IMR-90 (cell line): ENCODE measurements around the gene CFAP61.

Experiments used
- BHLHE40 ChIP-seq: fragments of 150-350 bp; IDR thresholded peaks from 2 replicates; pipeline ENCODE4 v1.6.1; 2016; ENCODE audit warnings: mild to moderate bottlenecking, low read depth, low read length
- CEBPB ChIP-seq: IDR thresholded peaks from 2 replicates; pipeline ENCODE4 v1.6.1; 2012; ENCODE audit warnings: low read depth, low read length, improper control_type of control experiment
- CHD1 ChIP-seq: IDR thresholded peaks from 2 replicates; pipeline ENCODE4 v1.6.1; 2012; ENCODE audit warnings: low read depth, low read length, improper control_type of control experiment
- FOS ChIP-seq: fragments of 150-350 bp; IDR thresholded peaks from 2 replicates; pipeline ENCODE4 v1.6.1; 2016; ENCODE audit warnings: low read depth, low read length
- MAZ ChIP-seq: IDR thresholded peaks from 2 replicates; pipeline ENCODE4 v1.6.1; 2012; ENCODE audit warnings: low read depth, mild to moderate bottlenecking, low read length, improper control_type of control experiment, moderate library complexity, borderline replicate concordance
- MXI1 ChIP-seq: IDR thresholded peaks from 2 replicates; pipeline ENCODE4 v1.6.1; 2012; ENCODE audit warnings: low read depth, mild to moderate bottlenecking, low read length, moderate library complexity, borderline replicate concordance
- NFE2L2 ChIP-seq: fragments of 150-350 bp; IDR thresholded peaks from 2 replicates; pipeline ENCODE4 v1.6.1; 2016; ENCODE audit warnings: low read depth, mild to moderate bottlenecking, low read length
- POLR2A ChIP-seq: IDR thresholded peaks from 2 replicates; pipeline ENCODE4 v1.6.1; 2012; ENCODE audit warnings: mild to moderate bottlenecking, low read depth, low read length
- RAD21 ChIP-seq: IDR thresholded peaks from 2 replicates; pipeline ENCODE4 v1.6.1; 2012; ENCODE audit warnings: low read length, improper control_type of control experiment
- RCOR1 ChIP-seq: IDR thresholded peaks from 2 replicates; pipeline ENCODE4 v1.6.1; 2012; ENCODE audit warnings: mild to moderate bottlenecking, low read length, improper control_type of control experiment; ENCODE audit not compliant: insufficient replicate concordance
- RFX5 ChIP-seq: IDR thresholded peaks from 2 replicates; pipeline ENCODE4 v1.8.0; 2012; ENCODE audit warnings: low read depth, mild to moderate bottlenecking, low read length, moderate library complexity
- SMC3 ChIP-seq: fragments of 150-350 bp; IDR thresholded peaks from 2 replicates; pipeline ENCODE4 v1.6.1; 2016; ENCODE audit warnings: low read depth, mild to moderate bottlenecking, antibody characterized with exemption, low read length, moderate library complexity
- TF ChIP-seq, protein P1 (sequence below): conservative IDR thresholded peaks from 2 replicates; pipeline ENCODE4 v1.5.1; 2012; ENCODE audit warnings: mild to moderate bottlenecking, low read depth, low read length, improper control_type of control experiment
- TF ChIP-seq, protein P2 (sequence below): fragments of 150-350 bp; IDR thresholded peaks from 2 replicates; pipeline ENCODE4 v1.6.1; 2017; ENCODE audit warnings: mild to moderate bottlenecking, antibody characterized with exemption, low read length, low read depth

DNA sequence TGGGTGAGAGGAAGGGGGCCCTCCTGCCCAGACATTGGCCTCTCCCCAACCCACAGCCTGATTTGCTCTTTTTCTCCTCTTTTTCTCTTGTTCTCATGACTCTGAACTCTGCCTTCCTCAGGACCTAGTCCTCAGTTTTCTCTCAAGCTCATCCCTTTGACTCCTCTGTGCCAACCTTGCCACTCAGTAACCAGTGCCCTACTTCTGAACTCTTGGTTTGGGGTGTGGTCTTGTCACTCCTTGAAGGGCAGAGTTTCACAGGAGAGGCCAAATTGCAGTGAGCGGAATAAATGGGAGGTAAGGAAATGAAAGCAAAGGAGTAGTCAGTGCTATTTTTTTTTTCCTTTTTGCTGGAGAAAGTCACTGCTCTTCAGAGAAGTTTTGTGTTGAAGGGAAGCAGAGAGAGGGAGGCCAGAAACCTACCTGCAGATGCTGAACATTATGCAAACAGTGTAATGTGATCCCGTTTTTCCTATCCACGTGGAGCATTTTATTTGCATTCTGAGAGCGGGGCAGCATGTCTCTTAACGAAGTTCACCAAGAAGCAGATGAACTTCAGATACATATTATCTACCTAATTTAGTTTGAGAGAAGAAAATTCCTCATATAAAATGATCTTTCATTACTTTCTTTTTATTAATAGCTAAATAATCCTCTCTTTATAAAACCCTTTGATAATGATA is 26.9 kb downstream of the CFAP61 start:
- TF ChIP-seq POLR2A (no peak), BHLHE40 (no peak), SMC3 (no peak), RFX5 (no peak), RAD21 (no peak), CEBPB (no peak), NFE2L2 (no peak), CHD1 (no peak), MXI1 (no peak), MAZ (no peak), RCOR1 (no peak), FOS (no peak)
- TF ChIP-seq, protein P1, sequence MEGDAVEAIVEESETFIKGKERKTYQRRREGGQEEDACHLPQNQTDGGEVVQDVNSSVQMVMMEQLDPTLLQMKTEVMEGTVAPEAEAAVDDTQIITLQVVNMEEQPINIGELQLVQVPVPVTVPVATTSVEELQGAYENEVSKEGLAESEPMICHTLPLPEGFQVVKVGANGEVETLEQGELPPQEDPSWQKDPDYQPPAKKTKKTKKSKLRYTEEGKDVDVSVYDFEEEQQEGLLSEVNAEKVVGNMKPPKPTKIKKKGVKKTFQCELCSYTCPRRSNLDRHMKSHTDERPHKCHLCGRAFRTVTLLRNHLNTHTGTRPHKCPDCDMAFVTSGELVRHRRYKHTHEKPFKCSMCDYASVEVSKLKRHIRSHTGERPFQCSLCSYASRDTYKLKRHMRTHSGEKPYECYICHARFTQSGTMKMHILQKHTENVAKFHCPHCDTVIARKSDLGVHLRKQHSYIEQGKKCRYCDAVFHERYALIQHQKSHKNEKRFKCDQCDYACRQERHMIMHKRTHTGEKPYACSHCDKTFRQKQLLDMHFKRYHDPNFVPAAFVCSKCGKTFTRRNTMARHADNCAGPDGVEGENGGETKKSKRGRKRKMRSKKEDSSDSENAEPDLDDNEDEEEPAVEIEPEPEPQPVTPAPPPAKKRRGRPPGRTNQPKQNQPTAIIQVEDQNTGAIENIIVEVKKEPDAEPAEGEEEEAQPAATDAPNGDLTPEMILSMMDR = no peak
- TF ChIP-seq, protein P2, sequence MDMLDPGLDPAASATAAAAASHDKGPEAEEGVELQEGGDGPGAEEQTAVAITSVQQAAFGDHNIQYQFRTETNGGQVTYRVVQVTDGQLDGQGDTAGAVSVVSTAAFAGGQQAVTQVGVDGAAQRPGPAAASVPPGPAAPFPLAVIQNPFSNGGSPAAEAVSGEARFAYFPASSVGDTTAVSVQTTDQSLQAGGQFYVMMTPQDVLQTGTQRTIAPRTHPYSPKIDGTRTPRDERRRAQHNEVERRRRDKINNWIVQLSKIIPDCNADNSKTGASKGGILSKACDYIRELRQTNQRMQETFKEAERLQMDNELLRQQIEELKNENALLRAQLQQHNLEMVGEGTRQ = no peak
